Endometrium (tissue), 2 donors: Measurements from ENCODE around the gene WDR37.

Experiments
- FAIRE-seq: peaks from 2 replicates; lab custom pipeline; 2012; peaks lifted over from hg19 to GRCh38; lab: Jason Lieb, UNC
- donor health status: control.
- donor health status: control.

Gene WDR37

DNA sequence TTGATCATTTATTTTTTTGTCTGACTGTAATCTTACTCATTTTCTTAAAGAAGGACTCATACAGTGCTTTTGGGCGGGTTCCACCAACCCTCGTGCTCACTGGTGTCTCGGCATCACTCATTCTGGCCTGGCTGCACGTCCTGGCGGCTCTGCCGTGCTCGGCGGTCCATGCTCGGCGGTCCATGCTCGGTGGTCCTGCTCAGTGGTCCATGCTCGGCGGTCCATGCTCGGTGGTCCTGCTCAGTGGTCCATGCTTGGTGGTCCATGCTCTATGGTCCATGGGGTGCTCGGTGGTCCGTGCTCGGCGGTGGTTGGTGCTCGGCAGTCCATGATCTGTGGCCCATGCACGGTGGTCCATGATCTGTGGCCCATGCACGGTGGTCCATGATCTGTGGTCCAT lies 72.5 kb downstream of the WDR37 start:
- no peak for FAIRE-seq

- no peak for FAIRE-seq
Observed at GRCh38 chr10:1130226-1130625, 74.0 kb downstream of the WDR37 start.

DNA sequence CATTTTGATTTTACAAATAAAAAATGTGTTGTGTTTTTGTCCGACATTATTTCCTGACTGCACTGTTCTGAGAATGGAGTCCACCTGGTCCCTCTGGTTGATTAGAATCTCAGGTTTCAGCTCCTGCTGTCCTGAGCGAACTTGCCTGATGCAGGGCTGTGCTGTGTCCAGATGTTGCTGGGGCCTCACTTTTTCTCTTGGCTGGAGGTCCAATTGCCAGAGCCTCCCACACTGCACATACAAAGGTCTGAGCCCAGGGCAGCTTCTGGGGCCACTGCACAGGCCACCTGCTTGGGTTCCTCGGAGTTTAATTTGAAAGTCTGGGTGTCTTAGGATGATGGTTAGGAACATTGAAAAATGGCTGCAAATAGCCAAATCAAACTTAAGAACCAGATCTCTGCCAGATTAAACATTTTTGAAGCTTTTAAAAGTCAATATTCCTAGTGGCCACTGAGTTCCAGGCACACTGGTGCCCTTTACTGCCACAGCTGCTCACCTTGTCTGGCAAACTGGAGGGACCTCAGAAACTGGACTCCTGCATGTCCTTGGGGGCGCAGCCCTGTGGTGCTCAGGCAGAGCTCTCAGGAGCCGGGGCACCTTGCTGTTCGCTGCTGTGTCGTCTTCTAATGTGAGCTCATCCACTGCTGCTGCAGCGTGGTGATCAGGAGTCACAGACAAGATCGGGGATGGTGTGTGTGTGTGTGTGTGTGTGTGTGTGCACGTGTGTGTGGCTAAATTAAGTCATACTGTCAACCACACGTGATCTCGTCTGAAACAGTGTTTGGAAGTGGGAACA lies 75.0 kb downstream of the WDR37 start:
- no peak for FAIRE-seq

DNA sequence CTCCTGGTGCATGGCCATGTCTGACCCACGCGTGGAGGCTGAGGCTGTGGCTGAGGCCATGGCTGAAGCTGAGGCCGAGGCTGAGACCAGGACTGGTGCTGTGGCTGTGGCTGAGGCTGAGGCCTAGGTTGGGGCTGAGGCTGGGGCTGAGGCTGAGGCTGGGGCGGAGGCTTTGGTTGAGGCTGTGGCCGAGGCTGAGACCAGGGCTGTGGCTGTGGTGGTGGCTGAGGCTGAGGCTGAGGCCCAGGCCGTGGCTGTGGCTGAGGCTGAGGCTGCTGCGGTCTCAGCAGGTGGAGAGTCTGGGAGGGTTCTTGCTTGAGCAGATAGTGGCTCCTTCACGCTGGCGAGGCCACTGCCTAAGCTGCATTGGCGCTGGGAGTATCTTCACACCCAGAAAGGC lies 76.4 kb downstream of the WDR37 start:
- FAIRE-seq = no peak

DNA sequence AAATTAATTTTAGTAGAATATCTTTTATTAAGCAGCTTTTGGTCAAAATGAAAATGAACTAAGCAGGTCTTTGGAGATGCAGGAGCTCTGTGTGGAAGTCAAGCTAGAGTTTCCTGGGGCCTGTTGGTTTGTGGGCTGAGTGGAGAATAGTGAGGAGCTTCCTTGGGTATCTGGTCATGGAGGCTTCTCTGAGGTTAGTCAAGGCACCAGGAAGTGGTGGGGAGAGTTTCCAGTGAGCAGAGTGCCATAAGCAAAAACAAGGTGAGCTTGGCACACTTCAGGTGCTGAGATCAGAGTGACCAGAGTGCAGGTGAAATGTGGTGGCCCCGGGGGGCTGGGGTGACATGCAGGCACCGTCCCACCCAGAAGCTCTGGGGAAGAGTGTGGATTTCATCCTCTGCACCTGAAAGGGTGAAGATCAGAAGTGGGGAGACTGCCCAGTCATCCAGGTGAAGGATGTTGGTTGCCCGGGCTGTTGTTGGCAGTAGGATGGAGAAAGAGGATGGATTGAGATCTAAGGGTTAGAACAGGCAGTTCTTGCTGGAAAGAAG lies 77.4 kb downstream of the WDR37 start:
- FAIRE-seq = no peak

GRCh38 chr10:1134156-1134555 lies 78.0 kb downstream of the WDR37 start:
- FAIRE-seq = no peak

DNA sequence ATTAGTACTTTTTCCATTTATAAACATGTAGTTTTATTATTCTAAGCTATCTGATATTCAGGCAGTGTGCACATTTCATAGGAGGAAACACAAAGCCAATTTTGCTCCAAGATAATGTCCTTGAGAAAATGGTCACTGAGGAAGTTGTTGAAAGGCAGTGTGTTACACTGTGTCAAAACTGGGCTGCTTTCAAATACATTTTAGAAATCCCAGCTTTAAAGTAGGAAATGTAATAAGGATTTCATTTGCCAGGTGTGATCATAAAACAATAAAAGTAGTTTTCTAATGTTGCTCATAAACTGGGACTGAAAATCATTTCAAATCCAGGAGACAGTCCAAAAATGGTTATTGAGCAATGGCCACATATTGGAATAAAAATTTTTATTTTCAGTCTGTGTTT lies 80.1 kb downstream of the WDR37 start:
- FAIRE-seq = no peak

DNA sequence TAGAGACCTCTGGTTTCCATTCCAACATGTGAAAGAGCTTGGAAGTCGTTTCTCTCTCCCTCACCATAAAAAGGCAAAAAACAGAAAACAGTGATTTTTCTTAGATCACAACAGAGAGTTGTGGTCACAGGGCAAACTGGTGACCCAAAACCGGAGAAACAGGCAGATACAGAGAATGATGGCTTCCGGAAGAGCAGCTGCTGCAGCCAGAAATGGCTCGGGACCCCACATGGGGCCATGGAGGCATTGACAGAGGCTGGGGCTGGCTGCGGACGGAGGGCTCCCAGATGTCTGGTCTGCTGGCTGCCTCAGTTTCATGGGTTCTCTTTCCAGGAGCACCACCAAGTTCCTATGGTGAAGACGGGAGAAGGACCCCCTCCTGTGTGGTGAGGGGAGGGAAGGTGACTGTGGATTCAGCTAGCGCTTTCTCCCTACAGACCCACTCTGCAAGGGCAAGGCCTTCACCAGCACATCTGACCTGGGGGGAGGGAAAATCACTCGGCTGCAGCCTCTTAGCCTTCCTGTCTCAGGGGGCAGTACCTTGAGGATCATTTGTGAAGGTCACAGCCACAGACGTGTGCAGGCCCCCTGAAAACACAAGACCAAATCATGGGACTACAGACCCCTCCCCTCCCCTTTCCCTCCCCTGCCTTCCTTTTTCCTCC lies 81.4 kb downstream of the WDR37 start:
- no peak for FAIRE-seq

DNA sequence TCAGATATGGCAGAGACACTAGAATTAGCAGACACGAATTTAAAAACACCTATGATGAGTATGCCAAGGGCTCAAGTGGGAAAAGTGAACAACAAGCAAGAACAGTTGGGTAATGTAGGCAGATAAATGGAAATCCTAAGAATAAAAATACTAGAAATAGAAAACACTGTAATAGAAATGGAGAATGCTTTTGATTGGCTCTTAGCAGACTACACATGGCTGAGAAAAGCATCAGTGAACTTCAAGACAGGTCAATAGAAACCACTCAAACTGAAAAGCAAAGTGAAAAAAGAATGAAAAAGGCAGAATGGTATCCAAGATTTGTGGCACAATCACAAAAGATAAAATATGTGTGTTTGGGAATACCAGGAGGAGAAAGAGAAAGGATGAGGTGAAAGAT lies 82.3 kb downstream of the WDR37 start:
- FAIRE-seq = no peak

- FAIRE-seq = no peak
Observed at GRCh38 chr10:1141261-1141660, 85.1 kb downstream of the WDR37 start.

DNA sequence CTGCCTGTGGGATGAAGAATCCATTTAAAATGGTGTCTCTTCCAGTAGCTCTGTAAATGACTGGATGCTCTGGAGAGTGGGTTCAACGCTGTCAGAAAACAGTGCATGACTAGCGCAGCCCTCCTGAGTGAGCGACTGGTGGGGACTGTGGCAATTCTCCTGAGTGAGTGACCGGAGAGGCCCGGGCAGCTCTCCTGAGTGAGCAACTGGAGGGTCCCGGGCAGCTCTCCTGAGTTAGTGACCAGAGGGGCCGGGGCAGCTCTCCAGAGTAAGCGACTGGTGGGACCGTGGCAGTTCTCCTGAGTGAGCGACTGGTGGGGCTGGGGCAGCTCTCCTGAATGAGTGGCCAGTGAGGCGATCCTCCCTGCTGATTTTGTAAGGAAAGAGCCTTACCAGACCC lies 85.5 kb downstream of the WDR37 start:
- no peak for FAIRE-seq

- FAIRE-seq = no peak
Observed at GRCh38 chr10:1142596-1142995, 86.4 kb downstream of the WDR37 start.

DNA sequence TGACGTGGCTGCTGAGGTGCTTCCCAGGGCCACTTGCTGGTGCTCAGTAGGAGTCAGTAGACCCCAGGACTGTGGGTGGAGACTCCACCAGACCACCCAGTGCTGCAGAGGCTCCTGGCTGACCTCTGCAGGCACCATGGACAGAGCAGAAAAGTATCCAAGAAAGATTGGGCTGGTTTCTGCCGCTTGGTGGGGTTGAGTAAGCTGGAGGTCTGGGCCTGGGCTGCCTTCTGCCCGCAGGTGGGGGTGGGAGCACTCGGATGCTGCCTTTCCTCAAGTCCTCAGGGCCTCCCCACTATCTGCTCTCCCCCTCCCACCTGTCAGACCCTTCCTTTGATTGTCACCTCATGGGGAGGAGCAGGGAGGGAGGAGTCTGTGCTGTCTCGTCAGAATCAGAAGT lies 91.6 kb downstream of the WDR37 start:
- FAIRE-seq = no peak

DNA sequence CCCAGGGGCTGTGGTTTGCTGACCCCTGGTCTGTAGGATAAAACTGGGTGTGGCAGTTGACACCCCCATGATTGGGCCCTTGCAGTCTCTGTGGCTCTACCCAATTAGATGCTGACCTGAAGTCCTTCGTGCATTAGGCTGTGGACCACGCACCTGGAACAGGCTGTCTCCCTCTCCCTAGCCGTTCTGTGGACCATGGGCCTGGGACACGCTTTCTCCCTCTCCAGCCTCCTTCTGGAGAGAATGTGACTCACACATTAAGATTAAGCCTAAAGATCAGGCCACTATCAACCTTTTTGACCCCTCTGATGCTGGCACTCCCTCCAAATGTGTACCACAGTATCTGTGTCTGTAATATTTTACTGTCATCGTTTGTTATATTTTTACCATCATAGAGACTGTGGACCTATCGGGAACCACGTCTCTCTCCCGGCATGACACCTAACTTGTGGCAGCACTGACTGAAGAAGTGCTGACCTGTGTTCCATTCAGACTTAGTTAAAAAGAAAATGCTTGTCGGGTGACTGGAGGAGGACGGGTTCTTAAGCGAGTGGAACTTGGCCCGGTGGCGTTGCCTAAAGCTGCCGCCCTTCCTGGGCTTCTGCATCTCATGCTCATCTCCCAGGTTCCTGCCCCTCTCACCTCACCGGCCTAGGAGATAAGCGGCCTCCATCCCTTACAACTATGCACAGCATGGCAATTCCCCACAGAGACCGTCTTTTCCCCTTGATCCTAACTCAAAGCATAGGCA lies 92.8 kb downstream of the WDR37 start:
- FAIRE-seq = no peak

GRCh38 chr10:1149793-1150637 lies 93.8 kb downstream of the WDR37 start:
- FAIRE-seq = no peak

GRCh38 chr10:1150638-1150955 lies 94.4 kb downstream of the WDR37 start:
- no peak for FAIRE-seq

DNA sequence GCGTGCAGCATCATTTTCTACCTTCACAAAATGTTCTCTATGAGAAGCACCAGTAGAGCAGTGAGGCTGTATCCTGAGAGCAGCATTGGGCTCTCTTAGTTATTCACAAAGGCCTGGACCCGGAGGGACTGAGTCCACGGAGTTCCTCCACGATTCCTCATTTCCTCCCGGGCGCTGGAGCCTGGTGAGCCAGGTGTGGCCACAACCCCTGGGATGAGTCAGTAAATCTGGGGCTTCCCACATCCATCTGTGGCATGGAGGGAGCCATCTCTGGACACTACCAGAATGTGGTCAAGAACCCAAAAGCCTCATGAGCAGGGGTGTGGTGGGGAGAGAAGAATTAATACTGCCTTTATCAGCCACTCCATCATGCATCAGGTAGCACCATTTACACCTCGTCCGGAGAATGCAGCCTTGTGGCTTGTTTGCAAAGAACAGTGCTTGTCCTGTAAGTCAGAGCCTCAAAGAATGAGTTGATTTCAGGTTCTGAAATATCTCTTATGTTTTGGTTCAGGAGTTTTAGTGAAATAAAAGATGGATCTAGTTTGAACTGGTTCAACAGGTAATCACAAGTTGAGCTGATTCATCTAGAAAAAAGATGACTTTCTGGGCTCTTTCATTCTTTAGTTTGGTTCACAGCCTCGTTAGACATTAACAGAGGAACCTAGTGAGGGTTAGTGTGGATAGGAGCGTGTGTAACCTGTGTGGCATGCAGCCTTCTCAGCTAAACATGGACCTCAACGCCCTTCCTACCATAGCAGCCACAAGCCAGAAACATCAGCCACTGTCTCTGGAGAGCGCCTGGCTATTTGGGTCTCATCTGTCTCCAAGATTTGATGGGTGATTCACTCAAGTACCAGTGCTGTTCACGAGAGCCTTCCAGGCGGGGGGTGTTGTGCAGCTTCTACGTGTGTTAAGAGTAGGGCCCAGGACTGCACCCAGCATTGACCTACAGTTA lies 95.2 kb downstream of the WDR37 start:
- no peak for FAIRE-seq

GRCh38 chr10:1152386-1153250 lies 96.4 kb downstream of the WDR37 start:
- no peak for FAIRE-seq

DNA sequence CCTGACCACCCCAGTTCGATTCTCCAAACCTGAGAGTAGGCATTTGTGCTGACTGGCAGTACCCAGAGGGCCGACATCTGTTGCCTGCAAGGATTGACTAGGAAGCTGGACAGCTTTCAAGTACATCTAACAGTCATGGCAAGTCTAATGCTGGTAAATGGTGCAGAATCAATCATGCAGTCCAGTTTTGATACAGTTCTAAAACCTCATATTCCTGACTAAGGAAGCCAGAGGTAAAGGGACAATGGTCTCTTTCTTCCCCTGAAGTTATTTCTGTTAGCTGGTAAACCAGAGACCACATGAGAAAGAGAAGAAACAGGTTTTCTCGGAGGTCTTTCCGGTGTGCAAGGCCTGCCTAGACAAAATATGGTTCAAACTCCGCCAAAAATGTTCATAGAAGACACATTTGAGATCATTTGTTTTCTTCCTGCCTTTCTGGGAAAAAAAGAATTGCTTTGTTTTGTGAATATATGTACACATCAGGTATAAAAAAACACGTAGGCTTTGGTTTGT lies 97.1 kb downstream of the WDR37 start:
- FAIRE-seq = no peak
